Thoracic aorta (tissue), 2 donors: Measurements from ENCODE around the gene PCDHGA10. TPM values are rescaled to one million over a fixed set of nuclear protein-coding genes. Genes with fewer than 3 reads are reported as not detected.
A peak's percentile ranks its signal among the peaks of the same experiment; 100 is the strongest.
"Not testable (repeated sequence)": the region's sequence is repeated elsewhere in the genome, so short reads cannot be mapped to it uniquely, and the experiment has no call there.

Source experiments
- ATAC-seq: fragments of 150-250 bp; one replicate; pipeline ENCODE4 v1.8.0; 2017; ENCODE audit warnings: low read depth; ENCODE audit not compliant: insufficient number of reproducible peaks, low FRiP score
- DNase-seq: peaks from one replicate; pipeline ENCODE4 v3.0.0-alpha.2; 2020; ENCODE audit warnings: low spot score
- H3K27ac ChIP-seq, 2 donors: fragments of 200-600 bp; sonication (generic); 1 replicate in 1 of 2; 2 replicates in 1 of 2; pipeline ENCODE4 v1.5.1; 2016; ENCODE audit warnings: mild to moderate bottlenecking in 2 of 2, moderate library complexity in 2 of 2
- H3K27me3 ChIP-seq: fragments of 200-600 bp; sonication (generic); replicated peaks from 2 replicates; pipeline ENCODE4 v1.6.0; 2016; ENCODE audit warnings: mild to moderate bottlenecking; ENCODE audit not compliant: insufficient read depth
- H3K36me3 ChIP-seq: fragments of 200-600 bp; sonication (generic); one replicate; pipeline ENCODE4 v1.5.1; 2016
- H3K4me1 ChIP-seq, 2 donors: fragments of 200-600 bp; sonication (generic); 1 replicate in 1 of 2; 2 replicates in 1 of 2; pipeline versions ENCODE4 v1.5.1 to v1.6.0; 2016; ENCODE audit warnings: low read depth in 2 of 2, mild to moderate bottlenecking in 1 of 2; ENCODE audit not compliant: control insufficient read depth in 1 of 2
- H3K4me3 ChIP-seq: fragments of 200-600 bp; sonication (generic); 2 replicates; pipeline ENCODE4 v1.5.1; 2016; ENCODE audit warnings: mild to moderate bottlenecking
- H3K9me3 ChIP-seq: fragments of 200-600 bp; sonication (generic); 2 replicates; pipeline ENCODE4 v1.5.1; 2016
- CTCF ChIP-seq: fragments of 200-600 bp; sonication (generic); IDR thresholded peaks from one replicate; pipeline ENCODE4 v1.5.1; 2019; ENCODE audit warnings: antibody characterized with exemption
- total RNA-seq, 2 donors: library from RNA; depleted of rRNA; stranded (reverse); fragments of >200 nt; gene quantifications; one replicate each; pipeline versions ENCODE4 v1.1.0 to v1.2.3, GENCODE V29; 2016

PCDHGA10 gene
- total RNA-seq, 2 donors from 2014 or later = 11.1 to 14.4 TPM

- DNase-seq = no peak
- no peak overlapping the region for H3K27ac ChIP-seq
- no peaks in the 10 kb centered on the region for H3K4me1 ChIP-seq
- H3K36me3 ChIP-seq = no peaks in the 10 kb centered on the region
- H3K9me3 ChIP-seq = peaks cover 98% of the 10 kb centered on the region
- H3K4me3 ChIP-seq = no peak overlapping the region
- H3K27me3 ChIP-seq = no peaks in the 10 kb centered on the region
- no peak for TF ChIP-seq CTCF
- no peak for ATAC-seq
Measured at GRCh38 chr5:141427783-141428426, 15.1 kb downstream of the PCDHGA10 start.

- TF ChIP-seq CTCF = no peak
- DNase-seq = no peak
- no peak for ATAC-seq
- H3K27me3 ChIP-seq = no peaks in the 10 kb centered on the region
- H3K27ac ChIP-seq = no peak within 1 kb of the TSS
- peak within 1 kb of the TSS; percentile 57 for H3K4me3 ChIP-seq
- H3K4me1 ChIP-seq = no peaks in the 10 kb centered on the region
- no peaks in the 10 kb centered on the region for H3K36me3 ChIP-seq
- peaks cover 93% of the 10 kb centered on the region for H3K9me3 ChIP-seq
Measured at GRCh38 chr5:141430332-141431113, 17.7 kb downstream of the PCDHGA10 start, which contains the start of gene PCDHGA12. TSS of gene PCDHGA12 (plus strand) at chr5:141430507. CDS start at chr5:141430760, 253 bp downstream.

GRCh38 chr5:141431286-141431685, 18.5 kb downstream of the PCDHGA10 start:
- Histone ChIP-seq H3K36me3 (no peaks in the 10 kb centered on the region), H3K27me3 (no peaks in the 10 kb centered on the region), H3K4me3 (peak overlapping the region; percentile 57), H3K9me3 (peaks cover 93% of the 10 kb centered on the region), H3K27ac (no peak overlapping the region), H3K4me1 (no peaks in the 10 kb centered on the region)
- TF ChIP-seq CTCF = no peak
- ATAC-seq (no peak), DNase-seq (no peak)

- H3K27ac ChIP-seq, H3K36me3 ChIP-seq, H3K27me3 ChIP-seq, H3K4me3 ChIP-seq, H3K4me1 ChIP-seq, DNase-seq, ATAC-seq: not testable (repeated sequence)
- H3K9me3 ChIP-seq = peaks cover 86% of the 10 kb centered on the region
Measured at GRCh38 chr5:141432308-141432707, 19.5 kb downstream of the PCDHGA10 start.

GRCh38 chr5:141432726-141433125, 19.9 kb downstream of the PCDHGA10 start:
- DNase-seq, H3K36me3 ChIP-seq, H3K27ac ChIP-seq, H3K27me3 ChIP-seq, ATAC-seq, H3K4me1 ChIP-seq, H3K4me3 ChIP-seq: not testable (repeated sequence)
- H3K9me3 ChIP-seq = peaks cover 86% of the 10 kb centered on the region

- H3K36me3 ChIP-seq = peaks cover under 1% of the 10 kb centered on the region
- H3K4me1 ChIP-seq = no peaks in the 10 kb centered on the region
- no peak overlapping the region for H3K27ac ChIP-seq
- no peak for TF ChIP-seq CTCF
- no peak overlapping the region for H3K4me3 ChIP-seq
- no peaks in the 10 kb centered on the region for H3K27me3 ChIP-seq
- no peak for ATAC-seq
- H3K9me3 ChIP-seq = peaks cover 83% of the 10 kb centered on the region
- no peak for DNase-seq
Measured at GRCh38 chr5:141434006-141434405, 21.2 kb downstream of the PCDHGA10 start.
